KOPT-K1 (cell line): Measurements from ENCODE around the gene PC.

ENCODE experiments used
- H3K27ac ChIP-seq: fragments of 200-600 bp; sonication (generic); 2 replicates; pipeline ENCODE4 v1.5.1; 2016; ENCODE audit warnings: antibody characterized with exemption, mild to moderate bottlenecking, low read depth, low read length; ENCODE audit not compliant: poor library complexity, severe bottlenecking
- H3K36me3 ChIP-seq: fragments of 200-600 bp; sonication (generic); 2 replicates; pipeline ENCODE4 v1.5.1; 2017; ENCODE audit warnings: antibody characterized with exemption, mild to moderate bottlenecking, low read length, moderate library complexity; ENCODE audit not compliant: insufficient read depth
- H3K9me3 ChIP-seq: fragments of 200-600 bp; sonication (generic); 2 replicates; pipeline ENCODE4 v1.5.1; 2017; ENCODE audit warnings: antibody characterized with exemption, low read length, mild to moderate bottlenecking; ENCODE audit not compliant: insufficient read depth, poor library complexity, severe bottlenecking

PC gene

GRCh38 chr11:66859686-66860448, 98.3 kb downstream of the PC start:
- Histone ChIP-seq H3K36me3 (peaks cover 19% of the 10 kb centered on the region), H3K27ac (no peak overlapping the region), H3K9me3 (no peaks in the 10 kb centered on the region)

GRCh38 chr11:66858939-66859685, 99.1 kb downstream of the PC start:
- Histone ChIP-seq H3K36me3 (peaks cover 19% of the 10 kb centered on the region), H3K27ac (no peak overlapping the region), H3K9me3 (no peaks in the 10 kb centered on the region)

- Histone ChIP-seq H3K36me3 (peaks cover 19% of the 10 kb centered on the region), H3K9me3 (no peaks in the 10 kb centered on the region), H3K27ac (no peak overlapping the region)
These were observed 99.8 kb downstream of the PC start for GRCh38 chr11:66858186-66858938.

- Histone ChIP-seq H3K36me3 (peaks cover 19% of the 10 kb centered on the region), H3K9me3 (no peaks in the 10 kb centered on the region), H3K27ac (no peak overlapping the region)
These were observed 100.3 kb downstream of the PC start for GRCh38 chr11:66857927-66858185.

- Histone ChIP-seq H3K27ac (peak overlapping the region; percentile 83), H3K36me3 (peaks cover 19% of the 10 kb centered on the region), H3K9me3 (no peaks in the 10 kb centered on the region)
These were observed 100.8 kb downstream of the PC start for GRCh38 chr11:66857234-66857926.

GRCh38 chr11:66856496-66857233, 101.5 kb downstream of the PC start, which contains the start of gene LRFN4:
Gene LRFN4 (plus strand): TSS chr11:66857064. CDS start chr11:66857745, 681 bp downstream.
- Histone ChIP-seq H3K9me3 (no peaks in the 10 kb centered on the region), H3K27ac (peak within 1 kb of the TSS; percentile 83), H3K36me3 (peaks cover 19% of the 10 kb centered on the region)

GRCh38 chr11:66855574-66856495, 102.3 kb downstream of the PC start:
- Histone ChIP-seq H3K27ac (peak overlapping the region; percentile 83), H3K9me3 (no peaks in the 10 kb centered on the region), H3K36me3 (peaks cover 16% of the 10 kb centered on the region)

- Histone ChIP-seq H3K27ac (no peak overlapping the region), H3K36me3 (peaks cover 12% of the 10 kb centered on the region), H3K9me3 (no peaks in the 10 kb centered on the region)
These were observed 103.4 kb downstream of the PC start for GRCh38 chr11:66854729-66855211.

GRCh38 chr11:66854231-66854661, 103.9 kb downstream of the PC start:
- peaks cover 12% of the 10 kb centered on the region; the same call in 1 of the 2 replicates for H3K36me3 ChIP-seq
- H3K27ac ChIP-seq: no peak overlapping the region
- no peaks in the 10 kb centered on the region for H3K9me3 ChIP-seq

- Histone ChIP-seq H3K9me3 (no peaks in the 10 kb centered on the region), H3K27ac (no peak overlapping the region), H3K36me3 (peaks cover 13% of the 10 kb centered on the region; the same call in 1 of the 2 replicates)
These were observed 104.6 kb downstream of the PC start for GRCh38 chr11:66853242-66854229.

- peaks cover 22% of the 10 kb centered on the region for H3K36me3 ChIP-seq
- no peak overlapping the region for H3K27ac ChIP-seq
- H3K9me3 ChIP-seq: no peaks in the 10 kb centered on the region
These were observed 105.5 kb downstream of the PC start for GRCh38 chr11:66852466-66853241.
